SKM-1 treated with dmso at 0.1 percent for 144 hours (cell line): ENCODE measurements around the gene ZFAND3.

ENCODE experiments used
- DNase-seq: peaks from one replicate; lab custom pipeline; 2025; ENCODE audit not compliant: unreplicated experiment; lab: John Stamatoyannopoulos, UW

Gene ZFAND3

GRCh38 chr6:37967651-37968050 lies 148.1 kb downstream of the ZFAND3 start:
- DNase-seq, result peak; percentile 12

DNA sequence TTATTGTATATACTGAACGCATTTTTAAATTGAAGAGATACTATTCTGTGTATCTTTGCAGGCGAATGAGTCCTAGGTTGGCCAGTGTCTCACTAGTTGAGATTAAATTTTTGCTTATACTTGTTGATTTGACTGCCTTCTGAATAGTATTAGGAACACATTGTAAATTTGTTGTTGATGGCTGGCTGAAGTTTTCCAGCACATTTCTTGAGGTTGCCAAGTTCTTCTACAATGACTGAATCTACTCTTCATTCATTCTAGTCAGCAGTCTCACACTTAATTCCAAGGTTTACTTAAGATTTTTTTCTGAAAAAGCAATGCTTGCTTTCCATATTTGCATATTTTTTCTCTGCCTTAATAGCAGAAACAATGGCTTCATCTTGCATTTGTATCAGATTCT lies 151.7 kb downstream of the ZFAND3 start:
- DNase-seq, result no peak

DNA sequence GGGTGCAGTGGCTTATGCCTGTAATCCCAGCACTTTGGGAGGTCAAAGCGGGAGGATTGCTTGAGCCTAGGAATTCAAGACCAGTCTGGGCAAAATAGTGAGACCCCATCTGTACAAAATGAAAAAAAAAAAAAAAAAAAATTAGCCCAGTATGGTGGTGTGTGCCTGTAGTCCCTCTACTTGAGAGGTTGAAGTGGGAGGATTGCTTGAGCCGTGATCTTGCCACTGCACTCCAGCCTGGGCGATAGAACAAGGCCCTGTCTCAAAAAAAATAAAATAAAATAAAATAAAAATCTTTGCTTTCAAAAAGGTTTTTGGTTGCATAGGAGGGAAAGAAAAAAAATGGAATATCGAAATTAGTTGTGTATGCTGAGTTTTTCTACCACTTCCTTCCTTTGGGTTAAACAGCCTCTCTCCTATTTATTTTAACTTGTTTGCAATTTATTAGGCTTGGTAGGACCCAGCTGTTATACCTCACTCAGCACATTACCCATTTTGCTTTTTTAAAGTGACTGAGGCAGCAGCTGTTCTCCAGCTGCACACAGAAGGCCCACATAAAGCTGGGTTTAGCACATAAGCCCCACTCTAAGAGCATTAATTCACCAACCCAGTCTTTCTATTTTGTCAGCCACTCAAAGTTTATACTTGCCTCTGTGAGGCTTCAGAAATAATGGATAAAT lies 152.3 kb downstream of the ZFAND3 start:
- no peak for DNase-seq

GRCh38 chr6:37972994-37973757 lies 153.6 kb downstream of the ZFAND3 start:
- no peak for DNase-seq

- no peak for DNase-seq
Observed at GRCh38 chr6:37974381-37974780, 154.9 kb downstream of the ZFAND3 start.

DNA sequence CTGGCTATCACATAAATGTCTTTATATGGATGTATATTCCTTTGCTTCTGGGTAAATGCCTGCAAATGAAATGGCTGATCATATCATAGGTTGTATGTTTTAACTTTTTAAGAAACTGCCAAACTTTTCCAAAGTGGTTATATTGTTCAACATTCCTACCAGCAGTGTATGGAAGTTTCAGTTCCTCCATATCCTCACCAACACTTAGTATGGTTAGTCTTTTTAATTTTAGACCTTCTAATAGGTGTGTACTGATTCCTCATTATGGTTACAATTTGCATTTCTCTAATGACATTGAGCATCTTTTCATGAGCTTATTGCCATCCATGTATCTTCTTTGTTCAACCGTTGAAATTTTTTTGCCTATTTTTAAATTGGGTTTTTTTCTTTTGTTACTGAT lies 155.4 kb downstream of the ZFAND3 start:
- no peak for DNase-seq

- no peak for DNase-seq
Observed at GRCh38 chr6:37977715-37978114, 158.2 kb downstream of the ZFAND3 start.

GRCh38 chr6:37979392-37980221 lies 160.1 kb downstream of the ZFAND3 start:
- no peak for DNase-seq

- DNase-seq, result no peak
Observed at GRCh38 chr6:37980222-37980595, 160.7 kb downstream of the ZFAND3 start.

- DNase-seq, result no peak
Observed at GRCh38 chr6:37981626-37982025, 162.1 kb downstream of the ZFAND3 start.

DNA sequence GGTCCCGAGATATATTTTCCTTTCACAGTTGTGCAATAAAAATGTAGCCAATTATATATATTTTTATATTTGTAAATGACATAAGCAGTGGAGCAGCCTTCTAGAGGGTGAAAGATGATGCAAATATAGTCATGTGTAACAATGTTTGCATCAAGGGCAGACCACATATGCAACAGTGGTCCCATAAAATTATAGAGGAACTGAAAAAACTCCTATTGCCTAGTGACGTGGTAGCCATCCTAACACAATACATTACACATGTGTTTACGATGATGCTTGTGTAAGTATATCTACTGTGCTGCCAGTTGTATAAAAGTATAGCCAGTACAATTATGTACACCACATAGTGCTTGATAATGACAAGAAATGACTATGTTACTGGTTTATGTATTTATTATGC lies 162.8 kb downstream of the ZFAND3 start:
- DNase-seq, result no peak

GRCh38 chr6:37983720-37984501 lies 164.4 kb downstream of the ZFAND3 start:
- no peak for DNase-seq

- no peak for DNase-seq
Observed at GRCh38 chr6:37984578-37984977, 165.1 kb downstream of the ZFAND3 start.

DNA sequence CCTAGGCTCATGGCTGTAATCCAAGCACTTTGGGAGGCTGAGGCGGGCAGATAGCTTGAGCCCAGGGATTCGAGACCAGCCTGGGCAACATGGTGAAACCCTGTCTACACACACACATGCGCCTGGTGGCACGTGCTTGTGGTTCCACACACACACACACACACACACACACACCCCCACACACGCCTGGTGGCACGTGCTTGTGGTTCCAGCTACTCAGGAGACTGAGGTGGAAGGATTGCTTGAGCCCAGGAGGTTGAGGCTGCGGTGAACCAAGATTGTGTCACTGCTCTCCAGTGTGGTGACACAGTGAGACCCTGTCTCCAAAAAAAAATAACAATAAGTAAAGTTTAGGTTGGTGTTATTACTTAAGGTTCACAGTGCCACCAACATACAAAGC lies 165.8 kb downstream of the ZFAND3 start:
- no peak for DNase-seq

DNA sequence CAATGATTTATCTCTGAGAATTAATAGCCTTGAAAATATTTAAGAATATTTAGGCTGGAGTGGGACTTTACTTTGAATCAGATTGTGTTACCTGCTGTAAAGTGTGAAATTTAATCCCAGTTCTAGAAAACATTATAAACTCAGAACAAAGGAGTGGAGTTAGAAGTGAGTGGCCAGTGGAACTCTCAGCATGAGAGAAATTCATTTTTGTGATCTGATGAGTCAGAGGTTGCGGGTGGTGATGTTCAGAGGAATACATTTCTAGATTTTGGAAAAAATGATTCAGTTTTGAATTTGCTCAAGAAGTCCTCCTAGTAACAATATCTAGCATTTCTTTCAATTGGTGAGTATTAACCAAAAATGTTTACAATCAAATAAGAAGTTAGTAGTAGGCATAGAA lies 167.5 kb downstream of the ZFAND3 start:
- no peak for DNase-seq

DNA sequence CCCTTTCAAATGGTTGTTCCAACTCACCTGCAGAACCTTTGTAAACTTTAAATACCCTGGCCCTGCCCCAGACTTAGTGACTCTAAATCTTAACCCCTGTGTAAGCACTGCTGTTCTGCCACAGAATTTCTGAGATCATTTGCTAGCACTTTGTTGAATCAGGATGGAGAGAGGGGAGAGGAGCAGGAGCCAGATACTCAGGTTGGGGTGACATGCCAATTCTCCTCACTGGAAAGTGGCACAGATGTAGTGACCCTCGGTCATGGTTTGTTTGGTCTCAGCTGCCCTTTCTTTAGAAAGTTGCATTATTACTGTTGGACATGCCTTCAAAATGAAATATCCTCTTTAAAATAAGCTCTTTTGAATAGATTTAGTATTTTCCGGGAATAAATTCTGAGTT lies 168.0 kb downstream of the ZFAND3 start:
- no peak for DNase-seq

- DNase-seq, result no peak
Observed at GRCh38 chr6:37988127-37988526, 168.6 kb downstream of the ZFAND3 start.

DNA sequence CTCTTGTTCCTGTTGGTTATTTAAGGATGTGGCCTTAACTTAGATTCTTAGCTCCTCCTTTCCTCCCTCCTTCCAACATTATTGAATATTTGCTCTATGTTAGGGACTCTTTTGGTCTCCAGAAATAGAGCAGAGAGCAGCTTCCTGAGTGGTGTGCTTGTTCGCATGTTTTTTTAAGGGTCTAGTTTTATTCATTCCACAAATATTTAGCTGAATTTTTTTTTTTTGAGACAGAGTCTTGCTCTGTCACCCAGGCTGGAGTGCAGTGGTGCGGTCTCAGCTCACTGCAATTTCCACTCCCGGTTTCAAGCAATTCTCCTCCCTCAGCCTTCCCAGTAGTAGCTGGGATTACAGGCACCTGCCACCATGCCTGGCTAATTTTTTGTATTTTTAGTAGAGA lies 169.2 kb downstream of the ZFAND3 start:
- no peak for DNase-seq

DNA sequence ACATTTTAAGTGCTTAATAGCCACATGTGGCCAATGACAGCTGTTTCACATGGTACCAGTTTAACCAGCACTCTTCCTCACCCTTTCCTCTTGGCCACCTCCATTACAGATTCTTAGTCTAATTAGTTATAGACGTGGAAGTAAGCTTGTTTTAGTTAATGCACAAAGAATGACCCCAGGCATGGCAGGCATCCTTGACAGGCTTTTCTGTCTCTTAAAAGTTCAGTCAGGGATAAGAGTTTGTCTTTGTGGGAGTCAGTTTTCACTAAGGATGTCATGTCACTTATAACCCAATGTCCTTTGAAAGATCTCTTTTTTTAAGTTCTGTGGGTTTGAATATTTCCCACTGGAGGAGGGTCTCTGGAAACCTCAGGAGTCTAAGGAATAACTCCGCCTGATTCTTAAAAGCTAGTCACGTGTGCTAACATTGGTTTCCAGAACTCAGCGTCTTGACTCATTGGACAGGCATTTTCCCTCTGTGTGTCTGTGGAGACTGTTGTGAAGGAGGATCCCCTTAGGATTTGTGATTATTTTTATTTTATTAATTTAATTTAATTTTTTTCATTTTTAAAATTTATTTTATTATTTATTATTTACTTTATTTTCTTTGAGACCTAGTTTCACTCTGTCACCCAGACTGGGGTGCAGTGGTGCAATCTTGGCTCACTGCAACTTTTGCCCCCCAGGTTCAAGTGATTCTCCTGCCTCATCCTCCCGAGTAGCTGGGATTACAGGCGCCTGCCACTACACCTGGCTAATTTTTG lies 171.4 kb downstream of the ZFAND3 start:
- no peak for DNase-seq

DNA sequence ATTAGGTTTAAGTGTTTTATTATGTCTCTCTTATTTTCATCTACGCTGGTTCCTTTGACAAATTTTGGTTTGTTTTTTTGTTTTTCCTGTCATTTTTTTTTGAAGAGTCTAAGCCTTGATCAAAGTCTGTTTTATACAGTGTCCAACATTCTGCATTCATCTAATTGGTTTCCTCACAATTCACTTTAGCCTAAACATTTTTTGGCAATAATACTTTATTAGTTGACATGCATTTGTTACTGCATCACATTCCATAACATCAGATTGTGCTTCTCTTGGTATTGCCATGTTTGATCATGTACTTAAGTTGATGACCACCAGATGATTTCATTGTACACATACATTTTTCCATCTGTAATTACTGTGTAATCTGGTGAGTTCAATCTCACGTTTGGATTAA lies 173.2 kb downstream of the ZFAND3 start:
- DNase-seq, result no peak
